Measurements from ENCODE around the gene PANX2. TPM values are rescaled to one million over a fixed set of nuclear protein-coding genes. Genes with fewer than 3 reads are reported as not detected.
"Not testable (repeated sequence)": the region's sequence is repeated elsewhere in the genome, so short reads cannot be mapped to it uniquely, and the experiment has no call there.

Gene PANX2
- total and polyA plus RNA-seq, 7 donors, result 0.03 to 0.69 (median 0.13) TPM; not detected in 1

DNA sequence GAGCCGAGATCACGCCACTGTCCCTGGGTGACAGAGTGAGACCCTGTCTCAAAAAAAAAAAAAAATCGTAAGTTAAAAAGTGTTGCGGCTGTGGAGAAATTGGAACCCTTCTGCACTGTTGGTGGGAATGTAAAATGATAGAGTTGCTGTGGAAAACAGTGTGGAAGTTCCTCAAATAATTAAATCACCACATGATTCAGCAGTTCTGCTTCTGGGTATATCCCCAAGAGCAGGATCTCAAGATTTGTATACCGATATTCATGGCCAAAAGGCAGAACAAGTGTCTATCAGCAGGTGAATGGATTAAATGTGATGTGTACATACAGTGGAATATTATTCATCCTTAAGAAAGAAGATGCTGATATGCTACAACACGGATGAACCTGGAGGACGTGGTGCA is 34.0 kb downstream of the PANX2 start:
- ATAC-seq (no peak), DNase-seq (no peak)
- Histone ChIP-seq H3K9me3 (no peaks in the 10 kb centered on the region), H3K27ac (peak overlapping the region; percentile 49), H3K4me1 (peaks cover 37% of the 10 kb centered on the region), H3K4me3 (no peak overlapping the region), H3K36me3 (ENCODE audit: insufficient read depth in 1 of 2, low read depth in 1 of 2) (peaks cover 0 to 59% of the 10 kb centered on the region in 2 donors), H3K27me3 (ENCODE audit: insufficient read depth in 3 of 3, low read length in 2 of 3) (no peaks in the 10 kb centered on the region)
- WGBS, 3 donors, result 92 to 94% (median 93%) methylated on average over 7 of the region's 7 CpGs
- TF ChIP-seq, protein P1, sequence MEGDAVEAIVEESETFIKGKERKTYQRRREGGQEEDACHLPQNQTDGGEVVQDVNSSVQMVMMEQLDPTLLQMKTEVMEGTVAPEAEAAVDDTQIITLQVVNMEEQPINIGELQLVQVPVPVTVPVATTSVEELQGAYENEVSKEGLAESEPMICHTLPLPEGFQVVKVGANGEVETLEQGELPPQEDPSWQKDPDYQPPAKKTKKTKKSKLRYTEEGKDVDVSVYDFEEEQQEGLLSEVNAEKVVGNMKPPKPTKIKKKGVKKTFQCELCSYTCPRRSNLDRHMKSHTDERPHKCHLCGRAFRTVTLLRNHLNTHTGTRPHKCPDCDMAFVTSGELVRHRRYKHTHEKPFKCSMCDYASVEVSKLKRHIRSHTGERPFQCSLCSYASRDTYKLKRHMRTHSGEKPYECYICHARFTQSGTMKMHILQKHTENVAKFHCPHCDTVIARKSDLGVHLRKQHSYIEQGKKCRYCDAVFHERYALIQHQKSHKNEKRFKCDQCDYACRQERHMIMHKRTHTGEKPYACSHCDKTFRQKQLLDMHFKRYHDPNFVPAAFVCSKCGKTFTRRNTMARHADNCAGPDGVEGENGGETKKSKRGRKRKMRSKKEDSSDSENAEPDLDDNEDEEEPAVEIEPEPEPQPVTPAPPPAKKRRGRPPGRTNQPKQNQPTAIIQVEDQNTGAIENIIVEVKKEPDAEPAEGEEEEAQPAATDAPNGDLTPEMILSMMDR (IDR thresholded peaks at IDR 0.05), result no peak
- intact Hi-C loops (cut with DNase I), result loop anchor here in 1 of 2 donors (10.0 kb wide), 1 partner anchor 270 kb away; no protein-coding TSS in a partner anchor

DNA sequence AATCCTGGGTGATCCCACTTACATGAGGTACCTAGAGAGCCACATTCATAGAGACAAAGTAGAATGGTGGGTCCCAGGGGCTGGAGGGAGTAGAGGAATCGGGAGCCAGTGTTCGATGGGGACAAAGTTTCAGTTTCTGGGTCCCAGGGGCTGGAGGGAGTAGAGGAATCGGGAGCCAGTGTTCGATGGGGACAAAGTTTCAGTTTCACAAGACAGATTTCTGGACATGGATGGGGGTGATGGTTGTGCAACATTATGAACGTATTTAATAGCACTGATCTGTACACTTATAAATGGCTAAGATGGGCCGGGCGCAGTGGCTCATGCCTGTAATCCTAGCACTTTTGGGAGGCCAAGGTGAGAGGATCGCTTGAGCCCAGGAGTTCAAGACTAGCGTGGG is 34.5 kb downstream of the PANX2 start:
- not testable (repeated sequence) for DNase-seq; ATAC-seq; H3K9me3 ChIP-seq; H3K4me3 ChIP-seq; H3K27me3 ChIP-seq (ENCODE audit: insufficient read depth in 3 of 3, low read length in 2 of 3)
- Histone ChIP-seq H3K27ac (peak overlapping the region; percentile 49), H3K4me1 (peaks cover 34% of the 10 kb centered on the region), H3K36me3 (ENCODE audit: insufficient read depth in 1 of 2, low read depth in 1 of 2) (peaks cover 0 to 60% of the 10 kb centered on the region in 2 donors)
- intact Hi-C loops (cut with DNase I), result loop anchor here (5.0 to 10.0 kb wide), 4 partner anchors 37 to 438 kb away; no protein-coding TSS in a partner anchor
- 65 to 84% (median 67%) methylated on average over 9 of the region's 9 CpGs for WGBS, 3 donors

DNA sequence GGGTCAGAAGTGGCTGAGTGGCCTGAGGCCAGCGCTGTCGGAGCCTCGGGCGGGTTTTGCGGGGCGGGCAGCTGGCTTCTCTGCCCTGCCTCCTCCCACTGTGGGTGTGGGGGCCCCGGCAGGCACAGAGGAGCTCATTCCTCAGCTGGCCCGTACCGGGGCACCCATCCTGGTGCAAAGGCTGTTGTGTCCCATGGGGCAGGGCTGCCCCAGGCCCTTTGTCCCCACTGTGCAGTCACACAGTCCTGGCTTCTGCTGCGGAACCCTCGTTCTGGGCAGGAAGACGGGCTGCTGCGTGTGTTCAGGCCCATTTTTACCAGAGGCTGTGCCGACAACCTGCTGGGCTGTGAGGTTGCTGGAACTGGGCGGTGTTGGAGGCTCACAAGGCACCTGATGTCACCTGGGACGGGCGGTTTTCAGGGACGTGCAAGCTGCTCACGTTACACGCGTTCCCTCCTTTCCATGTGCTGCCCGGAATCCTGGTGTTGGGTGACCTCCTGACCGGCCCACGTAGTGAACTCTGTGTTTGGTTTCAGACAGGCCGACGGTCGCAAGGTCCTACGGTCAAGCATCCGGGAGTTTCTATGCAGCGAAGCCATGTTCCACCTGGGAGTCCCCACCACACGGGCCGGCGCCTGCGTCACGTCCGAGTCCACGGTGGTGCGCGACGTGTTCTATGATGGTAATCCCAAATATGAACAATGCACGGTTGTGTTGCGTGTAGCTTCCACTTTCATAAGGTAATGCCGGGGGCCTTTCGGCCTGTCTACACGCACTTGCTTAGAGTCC is 35.4 kb downstream of the PANX2 start:
- Histone ChIP-seq H3K27ac (peak overlapping the region; percentile 49), H3K4me3 (no peak overlapping the region), H3K9me3 (no peaks in the 10 kb centered on the region), H3K27me3 (ENCODE audit: insufficient read depth in 3 of 3, low read length in 2 of 3) (no peaks in the 10 kb centered on the region), H3K4me1 (peaks cover 33% of the 10 kb centered on the region), H3K36me3 (ENCODE audit: insufficient read depth in 1 of 2, low read depth in 1 of 2) (peaks cover 0 to 70% of the 10 kb centered on the region in 2 donors)
- WGBS, 3 donors, result 75 to 92% (median 85%) methylated on average over 38 to 45 of the region's 45 CpGs
- intact Hi-C loops (cut with DNase I), result loop anchor here (5.0 to 10.0 kb wide), 4 partner anchors 36 to 439 kb away; no protein-coding TSS in a partner anchor
- peak in 3 of 4 donors; percentile 2 to 8 (median 4) for ATAC-seq
- TF ChIP-seq, protein P1 (IDR thresholded peaks at IDR 0.05), result no peak
- DNase-seq, result peak in 1 of 2 donors; percentile 56

DNA sequence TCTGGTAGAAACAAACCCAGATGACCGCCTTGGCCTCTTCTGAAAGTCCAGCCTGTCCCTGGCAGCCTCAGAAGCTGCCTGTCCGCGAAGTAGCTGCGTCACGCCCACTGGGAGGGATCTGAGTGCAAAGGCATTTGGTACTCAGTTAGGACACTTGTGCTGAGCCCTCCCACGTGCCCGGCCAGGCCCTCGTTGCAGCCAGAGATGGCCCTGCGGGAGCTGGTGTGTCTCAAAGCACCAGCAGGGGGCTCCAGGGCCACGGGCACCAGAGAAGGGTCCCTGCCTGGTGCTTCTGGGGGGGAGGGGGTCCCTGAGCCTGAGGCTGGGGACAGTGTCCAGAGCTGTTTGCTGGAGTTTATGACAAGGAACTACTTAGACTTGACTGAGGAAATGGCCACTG is 36.1 kb downstream of the PANX2 start:
- Histone ChIP-seq H3K27ac (peak overlapping the region; percentile 49), H3K4me3 (no peak overlapping the region), H3K9me3 (no peaks in the 10 kb centered on the region), H3K4me1 (peaks cover 33% of the 10 kb centered on the region), H3K27me3 (ENCODE audit: insufficient read depth in 3 of 3, low read length in 2 of 3) (no peaks in the 10 kb centered on the region), H3K36me3 (ENCODE audit: insufficient read depth in 1 of 2, low read depth in 1 of 2) (peaks cover 0 to 76% of the 10 kb centered on the region in 2 donors)
- WGBS, 3 donors, result 20 to 40% (median 32%) methylated on average over 10 of the region's 10 CpGs
- TF ChIP-seq, protein P1 (IDR thresholded peaks at IDR 0.05), result peak; percentile 63
- DNase-seq, result peak; percentile 76 to 93
- intact Hi-C loops (cut with DNase I), result loop anchor here (5.0 to 10.0 kb wide), 4 partner anchors 36 to 439 kb away; no protein-coding TSS in a partner anchor
- ATAC-seq, result peak; percentile 75 to 85 (median 80)

Measured in psoas muscle (tissue), 8 donors.